ENCODE measurements around the gene SDR42E2. TPM values are rescaled to one million over a fixed set of nuclear protein-coding genes. Genes with fewer than 3 reads are reported as not detected.

The SDR42E2 gene
- polyA plus RNA-seq, 3 donors, result 0.16 to 0.23 TPM; not detected in 1

DNA sequence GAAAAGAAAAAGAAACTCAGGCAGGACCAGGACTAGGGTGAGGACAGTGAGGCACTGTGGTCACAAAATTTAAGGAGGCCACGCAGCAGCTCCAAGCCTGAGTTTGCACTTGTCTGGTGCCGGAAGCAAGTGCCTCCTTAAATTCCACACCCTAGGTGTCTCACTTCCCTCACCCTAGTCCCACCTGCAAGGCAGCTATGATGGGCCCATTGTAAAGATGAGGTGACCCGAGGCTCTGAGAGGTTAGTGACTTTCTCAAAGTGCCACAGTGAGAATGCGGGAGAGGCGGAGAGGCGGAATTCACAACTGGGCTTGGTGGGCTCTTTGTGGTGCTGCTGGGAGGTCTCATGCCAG, 22.3 kb downstream of the SDR42E2 start:
- H4K20me1 ChIP-seq (ENCODE audit: insufficient read depth, low read length), result no peaks in the 10 kb centered on the region
- H3K79me2 ChIP-seq (ENCODE audit: insufficient read depth, low read length), result no peaks in the 10 kb centered on the region
- Mint-ChIP-seq H3K9me3 (no peaks in the 10 kb centered on the region), H3K27ac (no peak overlapping the region), H3K27me3 (ENCODE audit: low read depth in 3 of 3) (peaks cover 6 to 9% (median 7%) of the 10 kb centered on the region in 3 donors), H3K36me3 (no peaks in the 10 kb centered on the region), H3K4me3 (no peak overlapping the region), H3K4me1 (peaks cover 12% of the 10 kb centered on the region)
- no peak overlapping the region for H3K27ac ChIP-seq (ENCODE audit: low read depth in 1 of 2, low read length in 2 of 2)
- no peaks in the 10 kb centered on the region for H3K36me3 ChIP-seq (replicated peaks in 1 of 2; ENCODE audit: control insufficient read depth in 1 of 2, insufficient read depth in 2 of 2, low read length in 2 of 2)
- H3K9ac ChIP-seq (ENCODE audit: insufficient read depth, low read length, poor library complexity, severe bottlenecking), result no peak overlapping the region
- intact Hi-C loops (cut with micrococcal nuclease), result no loop called here
- H2AFZ ChIP-seq (ENCODE audit: insufficient read depth, low read depth, low read length, poor library complexity, severe bottlenecking), result no peak overlapping the region
- 84% methylated on average over 6 of the region's 6 CpGs for WGBS (ENCODE audit: insufficient coverage)
- no peak for DNase-seq
- H3K4me3 ChIP-seq (replicated peaks in 1 of 3; ENCODE audit: low read depth in 2 of 3, low read length in 3 of 3), result no peak overlapping the region
- H3K4me1 ChIP-seq (ENCODE audit: control insufficient read depth in 1 of 2, insufficient read depth in 2 of 2, low read length in 2 of 2), result peaks cover 10 to 11% of the 10 kb centered on the region in 2 donors
- no peaks in the 10 kb centered on the region for H3K9me3 ChIP-seq (replicated peaks in 1 of 2; ENCODE audit: control insufficient read depth in 1 of 2, insufficient read depth in 1 of 2, low read length in 2 of 2)
- no peaks in the 10 kb centered on the region for H3K27me3 ChIP-seq (ENCODE audit: control insufficient read depth in 2 of 2, insufficient read depth in 2 of 2, low read length in 2 of 2)
- H3K4me2 ChIP-seq (replicated peaks; ENCODE audit: extremely low read depth, low read length, poor library complexity, severe bottlenecking), result no peak overlapping the region
- TF ChIP-seq, protein P1, sequence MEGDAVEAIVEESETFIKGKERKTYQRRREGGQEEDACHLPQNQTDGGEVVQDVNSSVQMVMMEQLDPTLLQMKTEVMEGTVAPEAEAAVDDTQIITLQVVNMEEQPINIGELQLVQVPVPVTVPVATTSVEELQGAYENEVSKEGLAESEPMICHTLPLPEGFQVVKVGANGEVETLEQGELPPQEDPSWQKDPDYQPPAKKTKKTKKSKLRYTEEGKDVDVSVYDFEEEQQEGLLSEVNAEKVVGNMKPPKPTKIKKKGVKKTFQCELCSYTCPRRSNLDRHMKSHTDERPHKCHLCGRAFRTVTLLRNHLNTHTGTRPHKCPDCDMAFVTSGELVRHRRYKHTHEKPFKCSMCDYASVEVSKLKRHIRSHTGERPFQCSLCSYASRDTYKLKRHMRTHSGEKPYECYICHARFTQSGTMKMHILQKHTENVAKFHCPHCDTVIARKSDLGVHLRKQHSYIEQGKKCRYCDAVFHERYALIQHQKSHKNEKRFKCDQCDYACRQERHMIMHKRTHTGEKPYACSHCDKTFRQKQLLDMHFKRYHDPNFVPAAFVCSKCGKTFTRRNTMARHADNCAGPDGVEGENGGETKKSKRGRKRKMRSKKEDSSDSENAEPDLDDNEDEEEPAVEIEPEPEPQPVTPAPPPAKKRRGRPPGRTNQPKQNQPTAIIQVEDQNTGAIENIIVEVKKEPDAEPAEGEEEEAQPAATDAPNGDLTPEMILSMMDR (IDR thresholded peaks at IDR 0.05), result no peak

DNA sequence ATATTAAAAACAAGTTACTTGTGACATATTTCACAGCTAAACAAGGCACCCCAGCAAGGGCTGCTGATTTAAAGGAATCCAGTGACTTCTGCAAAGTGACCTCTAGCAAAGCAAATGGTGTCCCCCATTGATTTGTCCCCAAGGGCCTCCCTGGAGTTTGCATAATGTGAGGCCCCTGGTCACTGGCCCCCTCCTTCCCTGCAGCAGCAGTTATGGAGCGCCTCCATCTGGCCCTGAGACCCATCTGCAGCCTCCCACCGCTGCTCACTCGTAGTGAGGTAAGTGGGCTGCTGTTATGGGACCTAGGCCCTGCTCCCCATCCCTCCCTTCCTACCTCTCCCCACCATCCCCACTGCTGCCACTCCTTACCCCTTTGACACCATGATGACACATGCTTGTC, 24.2 kb downstream of the SDR42E2 start:
- no peaks in the 10 kb centered on the region for H3K9me3 Mint-ChIP-seq
- TF ChIP-seq, protein P1 (IDR thresholded peaks at IDR 0.05), result no peak
- no peak overlapping the region for H3K27ac Mint-ChIP-seq
- Histone ChIP-seq H3K9ac (ENCODE audit: insufficient read depth, low read length, poor library complexity, severe bottlenecking) (no peak overlapping the region), H3K4me2 (replicated peaks; ENCODE audit: extremely low read depth, low read length, poor library complexity, severe bottlenecking) (no peak overlapping the region), H3K36me3 (replicated peaks in 1 of 2; ENCODE audit: control insufficient read depth in 1 of 2, insufficient read depth in 2 of 2, low read length in 2 of 2) (no peaks in the 10 kb centered on the region), H3K27ac (ENCODE audit: low read depth in 1 of 2, low read length in 2 of 2) (no peak overlapping the region), H2AFZ (ENCODE audit: insufficient read depth, low read depth, low read length, poor library complexity, severe bottlenecking) (no peak overlapping the region), H3K4me1 (ENCODE audit: control insufficient read depth in 1 of 2, insufficient read depth in 2 of 2, low read length in 2 of 2) (peaks cover 18% of the 10 kb centered on the region in 2 donors), H4K20me1 (ENCODE audit: insufficient read depth, low read length) (no peaks in the 10 kb centered on the region), H3K4me3 (replicated peaks in 1 of 3; ENCODE audit: low read depth in 2 of 3, low read length in 3 of 3) (no peak overlapping the region), H3K79me2 (ENCODE audit: insufficient read depth, low read length) (no peaks in the 10 kb centered on the region), H3K9me3 (replicated peaks in 1 of 2; ENCODE audit: control insufficient read depth in 1 of 2, insufficient read depth in 1 of 2, low read length in 2 of 2) (no peaks in the 10 kb centered on the region), H3K27me3 (ENCODE audit: control insufficient read depth in 2 of 2, insufficient read depth in 2 of 2, low read length in 2 of 2) (no peaks in the 10 kb centered on the region)
- no peaks in the 10 kb centered on the region for H3K36me3 Mint-ChIP-seq
- peaks cover 16% of the 10 kb centered on the region for H3K4me1 Mint-ChIP-seq
- no peak overlapping the region for H3K4me3 Mint-ChIP-seq
- intact Hi-C loops (cut with micrococcal nuclease), result no loop called here
- H3K27me3 Mint-ChIP-seq (ENCODE audit: low read depth in 3 of 3), result peaks cover 5 to 9% (median 6%) of the 10 kb centered on the region in 3 donors
- DNase-seq, result no peak
- no CpG with 5 or more reads among the region's 3 CpGs for WGBS (ENCODE audit: insufficient coverage)
